Breast epithelium (tissue), 4 donors: ENCODE data around the gene KCNH1. TPM values are rescaled to one million over a fixed set of nuclear protein-coding genes. Genes with fewer than 3 reads are reported as not detected.

Experiments
- DNase-seq, 2 donors: peaks; one replicate each; pipeline ENCODE4 v3.0.0-alpha.2; 2019; ENCODE audit warnings: low spot score in 2 of 2
- H3K27ac ChIP-seq, 2 donors: fragments of 200-600 bp; sonication (generic) in 1 of 2; one replicate each; pipeline ENCODE4 v1.5.1; 2016 to 2019; ENCODE audit warnings: mild to moderate bottlenecking in 1 of 2
- H3K27me3 ChIP-seq, 2 donors: fragments of 200-600 bp; sonication (generic) in 1 of 2; one replicate each; pipeline versions ENCODE4 v1.5.1 to v1.6.0; 2017 to 2019; ENCODE audit warnings: control low read depth in 1 of 2, mild to moderate bottlenecking in 1 of 2
- H3K36me3 ChIP-seq: fragments of 200-600 bp; one replicate; pipeline ENCODE4 v1.5.1; 2019
- H3K4me1 ChIP-seq, 2 donors: fragments of 200-600 bp; sonication (generic); one replicate each; pipeline ENCODE4 v1.5.1; 2016 to 2019; ENCODE audit warnings: control low read depth in 1 of 2
- H3K4me3 ChIP-seq, 3 donors: fragments of 200-600 bp; sonication (generic); 1 replicate in 2 of 3; 2 replicates in 1 of 3; pipeline ENCODE4 v1.5.1; 2016 to 2019; ENCODE audit warnings: mild to moderate bottlenecking in 3 of 3, moderate library complexity in 2 of 3
- H3K9me3 ChIP-seq, 2 donors: fragments of 200-600 bp; sonication (generic) in 1 of 2; one replicate each; pipeline ENCODE4 v1.5.1; 2016 to 2019; ENCODE audit warnings: control low read depth in 1 of 2
- POLR2A ChIP-seq: fragments of 450-650 bp; IDR thresholded peaks from one replicate; pipeline ENCODE4 v1.6.1; 2016; ENCODE audit warnings: antibody characterized with exemption, mild to moderate bottlenecking, moderate library complexity
- POLR2AphosphoS5 ChIP-seq, 3 donors: sonication (generic); formaldehyde crosslinking; IDR thresholded peaks; one replicate each; pipeline ENCODE4 v1.6.1; 2017; ENCODE audit warnings: antibody characterized with exemption in 3 of 3
- intact Hi-C: fragments of 100-400 bp; cut with DNase I; formaldehyde crosslinking; loops from one replicate; pipeline ENCODE4 v1.15.1; 2023; ENCODE audit warnings: low total_unique reads
- total RNA-seq, 3 donors: library from RNA; depleted of rRNA; stranded (reverse); fragments of >200 nt; gene quantifications; one replicate each; pipeline ENCODE4 v1.1.0, GENCODE V29; 2016
- TF ChIP-seq, protein P1 (sequence below), 3 donors: fragments of 450-650 bp; IDR thresholded peaks; one replicate each; pipeline ENCODE4 v1.5.1; 2016 to 2017; ENCODE audit warnings: antibody characterized with exemption in 3 of 3, mild to moderate bottlenecking in 3 of 3, moderate library complexity in 3 of 3

The KCNH1 gene
- total RNA-seq, 3 donors from 2014 or later, result 0.32 to 1.3 TPM; not detected in 1

GRCh38 chr1:211145944-211146343 is 12.0 kb upstream of the KCNH1 start:
- Histone ChIP-seq H3K27me3 (peaks cover 0 to 8% of the 10 kb centered on the region in 2 donors), H3K4me1 (no peaks in the 10 kb centered on the region), H3K27ac (no peak overlapping the region), H3K9me3 (peaks cover 0 to 3% of the 10 kb centered on the region in 2 donors), H3K4me3 (no peak overlapping the region), H3K36me3 (no peaks in the 10 kb centered on the region)
- intact Hi-C loops, result no loop called here
- DNase-seq, result no peak
- TF ChIP-seq, protein P1, sequence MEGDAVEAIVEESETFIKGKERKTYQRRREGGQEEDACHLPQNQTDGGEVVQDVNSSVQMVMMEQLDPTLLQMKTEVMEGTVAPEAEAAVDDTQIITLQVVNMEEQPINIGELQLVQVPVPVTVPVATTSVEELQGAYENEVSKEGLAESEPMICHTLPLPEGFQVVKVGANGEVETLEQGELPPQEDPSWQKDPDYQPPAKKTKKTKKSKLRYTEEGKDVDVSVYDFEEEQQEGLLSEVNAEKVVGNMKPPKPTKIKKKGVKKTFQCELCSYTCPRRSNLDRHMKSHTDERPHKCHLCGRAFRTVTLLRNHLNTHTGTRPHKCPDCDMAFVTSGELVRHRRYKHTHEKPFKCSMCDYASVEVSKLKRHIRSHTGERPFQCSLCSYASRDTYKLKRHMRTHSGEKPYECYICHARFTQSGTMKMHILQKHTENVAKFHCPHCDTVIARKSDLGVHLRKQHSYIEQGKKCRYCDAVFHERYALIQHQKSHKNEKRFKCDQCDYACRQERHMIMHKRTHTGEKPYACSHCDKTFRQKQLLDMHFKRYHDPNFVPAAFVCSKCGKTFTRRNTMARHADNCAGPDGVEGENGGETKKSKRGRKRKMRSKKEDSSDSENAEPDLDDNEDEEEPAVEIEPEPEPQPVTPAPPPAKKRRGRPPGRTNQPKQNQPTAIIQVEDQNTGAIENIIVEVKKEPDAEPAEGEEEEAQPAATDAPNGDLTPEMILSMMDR (IDR thresholded peaks at IDR 0.05), result no peak
- TF ChIP-seq POLR2A (no peak), POLR2AphosphoS5 (IDR thresholded peaks at IDR 0.05) (no peak)

GRCh38 chr1:211135342-211135950 is 1.5 kb upstream of the KCNH1 start:
- no peaks in the 10 kb centered on the region for H3K9me3 ChIP-seq
- peaks cover 0 to 5% of the 10 kb centered on the region in 2 donors for H3K4me1 ChIP-seq
- DNase-seq, result no peak
- no peak overlapping the region for H3K27ac ChIP-seq
- no peaks in the 10 kb centered on the region for H3K36me3 ChIP-seq
- no peak overlapping the region for H3K4me3 ChIP-seq
- intact Hi-C loops, result no loop called here
- no peaks in the 10 kb centered on the region for H3K27me3 ChIP-seq
- no peak for TF ChIP-seq POLR2A
- TF ChIP-seq, protein P1 (IDR thresholded peaks at IDR 0.05), result peak in 2 of 3 donors; percentile 44 to 55
- no peak for TF ChIP-seq POLR2AphosphoS5 (IDR thresholded peaks at IDR 0.05)

DNA sequence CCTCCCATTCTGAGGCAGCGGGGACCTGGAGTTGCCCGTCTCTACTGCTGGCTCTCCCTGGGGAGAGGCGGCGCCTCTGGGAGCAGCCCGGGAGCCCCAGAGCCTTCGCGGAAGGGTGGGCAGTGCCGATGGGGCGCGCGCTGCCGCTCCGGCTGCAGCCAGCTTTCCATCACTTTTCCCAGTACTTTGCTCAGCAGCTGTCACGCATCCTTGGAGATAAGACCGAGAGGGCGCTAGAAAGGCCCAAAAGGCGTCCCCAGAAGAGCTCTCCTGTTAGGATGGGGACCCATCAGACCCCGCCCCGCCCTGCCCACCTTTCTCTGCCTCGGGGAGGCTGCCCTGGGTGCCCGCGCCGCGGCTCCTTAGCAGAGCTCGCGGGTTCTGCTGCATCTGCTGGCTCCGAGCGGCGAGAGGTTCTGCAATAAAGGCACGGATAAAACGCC is 534 bp downstream of the KCNH1 start:
- H3K27me3 ChIP-seq, result no peaks in the 10 kb centered on the region
- DNase-seq, result no peak

GRCh38 chr1:211132721-211133392 is 1.1 kb downstream of the KCNH1 start:
- Histone ChIP-seq H3K36me3 (no peaks in the 10 kb centered on the region), H3K27me3 (no peaks in the 10 kb centered on the region), H3K27ac (no peak overlapping the region), H3K9me3 (no peaks in the 10 kb centered on the region), H3K4me1 (peaks cover 0 to 5% of the 10 kb centered on the region in 2 donors), H3K4me3 (peak overlapping the region; percentile 30 to 70 (median 52))
- intact Hi-C loops, result no loop called here
- no peak for DNase-seq
- TF ChIP-seq POLR2A, result no peak
- TF ChIP-seq POLR2AphosphoS5 (IDR thresholded peaks at IDR 0.05), result no peak
- TF ChIP-seq, protein P1 (IDR thresholded peaks at IDR 0.05), result no peak

More for the DNA sequence above, 534 bp downstream of the KCNH1 start:
- Histone ChIP-seq H3K9me3 (no peaks in the 10 kb centered on the region), H3K4me1 (peaks cover 0 to 5% of the 10 kb centered on the region in 2 donors), H3K4me3 (peak overlapping the region; percentile 30 to 70 (median 52)), H3K36me3 (no peaks in the 10 kb centered on the region), H3K27ac (no peak overlapping the region)
- TF ChIP-seq POLR2A, result no peak
- TF ChIP-seq, protein P1 (IDR thresholded peaks at IDR 0.05), result no peak
- TF ChIP-seq POLR2AphosphoS5 (IDR thresholded peaks at IDR 0.05), result no peak
- intact Hi-C loops, result no loop called here

DNA sequence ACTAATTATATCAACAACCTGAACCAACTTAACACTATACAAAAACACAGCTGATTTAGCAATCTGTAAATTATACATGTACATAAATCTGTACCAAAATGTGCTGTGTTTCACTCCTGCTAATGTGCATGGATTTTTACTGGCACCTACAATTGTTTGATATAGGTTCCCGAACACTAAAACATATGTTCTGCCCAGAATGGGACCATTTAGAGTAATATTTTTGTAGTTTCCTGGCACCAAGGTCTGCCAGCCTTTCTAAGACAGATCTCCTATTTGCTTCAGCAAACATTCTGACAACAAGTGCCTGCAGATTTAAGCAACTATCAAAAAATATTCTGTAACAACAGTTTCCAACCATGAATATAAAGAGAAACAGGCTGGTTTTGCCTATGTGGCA is 4.2 kb downstream of the KCNH1 start:
- no peaks in the 10 kb centered on the region for H3K27me3 ChIP-seq
- H3K4me1 ChIP-seq, result peaks cover 0 to 5% of the 10 kb centered on the region in 2 donors
- TF ChIP-seq POLR2A (no peak), POLR2AphosphoS5 (IDR thresholded peaks at IDR 0.05) (no peak)
- TF ChIP-seq, protein P1 (IDR thresholded peaks at IDR 0.05), result no peak
- intact Hi-C loops, result no loop called here
- H3K9me3 ChIP-seq, result no peaks in the 10 kb centered on the region
- no peaks in the 10 kb centered on the region for H3K36me3 ChIP-seq
- H3K4me3 ChIP-seq, result no peak overlapping the region
- DNase-seq, result no peak
- no peak overlapping the region for H3K27ac ChIP-seq
